Breast epithelium (tissue), 3 donors: ENCODE results near the gene SPRR5.

ENCODE experiments used
- POLR2A ChIP-seq: fragments of 450-650 bp; IDR thresholded peaks from one replicate; pipeline ENCODE4 v1.6.1; 2016; ENCODE audit warnings: antibody characterized with exemption, mild to moderate bottlenecking, moderate library complexity
- TF ChIP-seq, protein P1 (sequence below), 3 donors: fragments of 450-650 bp; IDR thresholded peaks; one replicate each; pipeline ENCODE4 v1.5.1; 2016 to 2017; ENCODE audit warnings: antibody characterized with exemption in 3 of 3, mild to moderate bottlenecking in 3 of 3, moderate library complexity in 3 of 3

DNA sequence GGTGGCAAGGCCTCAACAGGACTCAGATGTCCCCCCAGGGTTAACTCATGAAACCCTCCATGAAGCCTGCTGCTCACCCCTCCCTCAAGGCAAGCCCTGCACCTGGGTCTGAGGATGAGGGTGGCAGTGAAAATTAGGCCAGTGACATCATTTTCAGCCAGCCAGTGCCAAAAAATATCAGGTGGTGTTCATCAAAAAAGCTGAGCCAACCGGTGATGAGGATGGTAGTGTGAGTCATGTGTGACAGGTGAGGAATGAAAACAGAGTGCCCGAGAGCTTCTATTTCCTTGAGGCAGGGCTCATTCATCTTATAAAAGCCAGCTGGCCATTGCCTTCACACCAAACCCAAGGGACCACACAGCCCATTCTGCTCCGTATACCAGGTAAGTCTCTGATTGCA is 36.7 kb downstream of the SPRR5 start, which contains the start of gene SPRR1A:
- TF ChIP-seq POLR2A, result no peak
- TF ChIP-seq, protein P1, sequence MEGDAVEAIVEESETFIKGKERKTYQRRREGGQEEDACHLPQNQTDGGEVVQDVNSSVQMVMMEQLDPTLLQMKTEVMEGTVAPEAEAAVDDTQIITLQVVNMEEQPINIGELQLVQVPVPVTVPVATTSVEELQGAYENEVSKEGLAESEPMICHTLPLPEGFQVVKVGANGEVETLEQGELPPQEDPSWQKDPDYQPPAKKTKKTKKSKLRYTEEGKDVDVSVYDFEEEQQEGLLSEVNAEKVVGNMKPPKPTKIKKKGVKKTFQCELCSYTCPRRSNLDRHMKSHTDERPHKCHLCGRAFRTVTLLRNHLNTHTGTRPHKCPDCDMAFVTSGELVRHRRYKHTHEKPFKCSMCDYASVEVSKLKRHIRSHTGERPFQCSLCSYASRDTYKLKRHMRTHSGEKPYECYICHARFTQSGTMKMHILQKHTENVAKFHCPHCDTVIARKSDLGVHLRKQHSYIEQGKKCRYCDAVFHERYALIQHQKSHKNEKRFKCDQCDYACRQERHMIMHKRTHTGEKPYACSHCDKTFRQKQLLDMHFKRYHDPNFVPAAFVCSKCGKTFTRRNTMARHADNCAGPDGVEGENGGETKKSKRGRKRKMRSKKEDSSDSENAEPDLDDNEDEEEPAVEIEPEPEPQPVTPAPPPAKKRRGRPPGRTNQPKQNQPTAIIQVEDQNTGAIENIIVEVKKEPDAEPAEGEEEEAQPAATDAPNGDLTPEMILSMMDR (IDR thresholded peaks at IDR 0.05), result no peak
